Subcutaneous adipose tissue (tissue), 4 donors: ENCODE measurements around the gene AKAP6. TPM values are rescaled to one million over a fixed set of nuclear protein-coding genes. Genes with fewer than 3 reads are reported as not detected.

Experiments
- total RNA-seq, 4 donors: library from RNA; depleted of rRNA; stranded (reverse); fragments of >200 nt; gene quantifications; one replicate each; pipeline ENCODE4 v1.1.0, GENCODE V29; 2016
- TF ChIP-seq, protein P1 (sequence below): fragments of 450-650 bp; IDR thresholded peaks from one replicate; pipeline ENCODE4 v1.5.1; 2016; ENCODE audit warnings: low read depth, mild to moderate bottlenecking, control low read depth, antibody characterized with exemption, moderate library complexity

The AKAP6 gene
- total RNA-seq, 4 donors from 2014 or later = 0.65 to 6.5 (median 1.2) TPM

DNA sequence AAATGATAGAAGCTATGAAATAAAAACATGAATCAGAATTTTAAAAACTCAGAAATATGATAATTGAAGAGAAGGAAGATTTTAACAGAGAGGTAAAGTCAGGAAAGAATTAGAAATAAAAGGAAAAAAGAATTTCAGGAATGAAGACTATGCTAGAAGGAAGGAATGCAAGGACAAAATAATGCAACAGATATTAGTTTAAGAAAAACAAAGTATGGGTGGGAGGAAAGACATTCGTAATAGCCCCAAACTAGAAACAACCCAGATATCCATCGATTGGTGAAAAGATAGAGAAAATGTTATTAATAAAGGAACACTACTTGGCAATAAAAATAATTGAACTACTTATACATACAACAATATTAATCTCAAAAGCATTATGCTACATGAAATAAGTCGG, 129.6 kb downstream of the AKAP6 start:
- TF ChIP-seq, protein P1, sequence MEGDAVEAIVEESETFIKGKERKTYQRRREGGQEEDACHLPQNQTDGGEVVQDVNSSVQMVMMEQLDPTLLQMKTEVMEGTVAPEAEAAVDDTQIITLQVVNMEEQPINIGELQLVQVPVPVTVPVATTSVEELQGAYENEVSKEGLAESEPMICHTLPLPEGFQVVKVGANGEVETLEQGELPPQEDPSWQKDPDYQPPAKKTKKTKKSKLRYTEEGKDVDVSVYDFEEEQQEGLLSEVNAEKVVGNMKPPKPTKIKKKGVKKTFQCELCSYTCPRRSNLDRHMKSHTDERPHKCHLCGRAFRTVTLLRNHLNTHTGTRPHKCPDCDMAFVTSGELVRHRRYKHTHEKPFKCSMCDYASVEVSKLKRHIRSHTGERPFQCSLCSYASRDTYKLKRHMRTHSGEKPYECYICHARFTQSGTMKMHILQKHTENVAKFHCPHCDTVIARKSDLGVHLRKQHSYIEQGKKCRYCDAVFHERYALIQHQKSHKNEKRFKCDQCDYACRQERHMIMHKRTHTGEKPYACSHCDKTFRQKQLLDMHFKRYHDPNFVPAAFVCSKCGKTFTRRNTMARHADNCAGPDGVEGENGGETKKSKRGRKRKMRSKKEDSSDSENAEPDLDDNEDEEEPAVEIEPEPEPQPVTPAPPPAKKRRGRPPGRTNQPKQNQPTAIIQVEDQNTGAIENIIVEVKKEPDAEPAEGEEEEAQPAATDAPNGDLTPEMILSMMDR = no peak

DNA sequence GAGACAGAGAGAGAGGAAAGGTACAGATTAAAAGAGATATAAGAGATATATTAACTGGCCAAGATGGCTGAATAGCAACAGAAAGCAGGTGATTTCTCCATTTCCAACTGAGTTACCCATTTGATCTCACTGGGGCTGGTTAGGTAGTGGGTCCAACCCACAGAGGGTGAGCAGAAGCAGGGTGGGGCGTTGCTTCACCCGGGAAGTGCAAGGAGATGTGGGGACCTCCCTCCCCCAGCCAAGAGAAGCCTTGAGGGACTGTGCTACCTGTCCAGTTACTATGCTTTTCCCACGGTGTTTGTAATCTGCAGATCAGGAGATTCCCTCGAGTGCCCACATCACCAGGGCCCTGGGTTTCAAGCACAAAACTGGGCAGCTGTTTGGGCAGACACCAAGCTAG, 131.2 kb downstream of the AKAP6 start:
- TF ChIP-seq, protein P1 = no peak

DNA sequence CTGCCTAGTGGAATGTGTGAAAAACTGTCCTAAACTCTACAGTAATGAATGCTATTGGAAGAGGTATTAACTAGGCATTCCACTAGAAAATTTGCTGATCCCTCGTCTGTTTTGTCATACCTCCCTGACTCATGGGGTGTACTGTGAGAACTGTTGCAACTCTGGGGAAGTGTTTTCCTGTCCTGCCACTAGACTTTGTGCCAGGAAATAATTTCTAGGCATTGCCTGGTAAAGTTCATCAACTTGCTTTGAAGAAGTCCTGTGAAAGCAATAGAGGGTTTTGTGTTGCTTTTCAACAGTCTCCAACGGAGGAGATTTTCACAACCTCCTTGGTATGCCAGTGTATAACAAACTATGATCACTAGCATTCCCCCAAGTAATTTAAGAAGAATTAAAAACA, 139.9 kb downstream of the AKAP6 start:
- TF ChIP-seq, protein P1 = no peak

DNA sequence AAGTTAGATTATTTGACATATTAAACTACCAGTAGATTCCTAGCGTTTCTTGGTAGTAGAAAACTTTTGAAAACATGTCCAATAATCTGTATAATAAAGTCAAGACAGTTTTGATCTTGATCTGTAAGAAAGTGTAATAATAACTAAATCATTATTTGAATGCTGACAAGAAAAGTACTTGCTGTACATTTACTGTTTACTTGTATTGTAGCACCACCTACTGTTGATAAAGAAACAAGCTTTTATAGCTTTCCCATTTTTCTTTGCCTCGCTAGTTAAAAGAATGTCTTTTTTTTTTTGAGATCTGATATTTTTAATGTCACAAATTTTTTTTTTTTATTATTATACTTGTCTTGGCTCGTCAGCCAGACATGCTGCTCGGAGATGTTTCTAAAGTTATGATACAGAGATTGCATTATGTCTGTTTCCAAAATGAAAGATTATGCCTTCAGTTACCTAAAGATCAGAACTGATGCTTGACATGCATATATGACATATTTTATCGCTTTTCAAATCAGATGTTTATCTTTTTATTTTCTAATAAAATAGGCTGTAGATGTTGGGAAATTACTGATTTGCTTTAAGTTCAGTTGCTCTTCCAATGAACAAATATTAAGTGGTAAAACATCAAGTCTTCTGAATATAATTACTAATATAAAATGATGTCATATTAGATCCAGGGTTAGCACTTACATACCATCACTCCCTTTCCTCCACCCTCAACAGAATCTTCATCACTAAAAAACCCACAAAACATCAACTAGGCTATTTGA, 140.5 kb downstream of the AKAP6 start:
- TF ChIP-seq, protein P1 = no peak

DNA sequence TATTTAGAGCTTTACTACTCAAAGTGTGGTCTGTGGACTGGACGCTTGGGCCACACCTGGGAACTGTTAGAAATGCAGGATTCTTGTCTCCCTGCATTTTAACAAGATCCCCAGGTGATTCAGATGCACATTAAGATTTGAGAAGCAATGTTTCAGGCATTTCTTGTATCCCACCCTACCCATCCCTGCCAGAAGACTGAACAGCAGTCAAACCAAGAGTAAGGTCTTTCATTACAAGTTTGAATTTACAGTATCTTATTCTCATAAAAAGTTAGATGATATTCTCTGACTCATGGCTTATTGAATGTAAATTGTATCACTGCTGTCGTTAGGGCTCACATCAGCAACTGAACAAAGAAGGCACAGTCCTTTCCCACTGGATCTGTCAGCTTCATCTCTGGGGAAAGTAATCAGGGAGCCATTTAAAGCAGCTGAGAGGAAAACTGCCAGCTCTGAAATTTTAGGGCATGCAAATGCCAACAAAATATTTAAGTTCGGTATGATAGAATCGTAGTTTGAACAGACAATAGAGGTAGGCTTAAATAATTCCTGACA, 141.1 kb downstream of the AKAP6 start:
- TF ChIP-seq, protein P1 = no peak

DNA sequence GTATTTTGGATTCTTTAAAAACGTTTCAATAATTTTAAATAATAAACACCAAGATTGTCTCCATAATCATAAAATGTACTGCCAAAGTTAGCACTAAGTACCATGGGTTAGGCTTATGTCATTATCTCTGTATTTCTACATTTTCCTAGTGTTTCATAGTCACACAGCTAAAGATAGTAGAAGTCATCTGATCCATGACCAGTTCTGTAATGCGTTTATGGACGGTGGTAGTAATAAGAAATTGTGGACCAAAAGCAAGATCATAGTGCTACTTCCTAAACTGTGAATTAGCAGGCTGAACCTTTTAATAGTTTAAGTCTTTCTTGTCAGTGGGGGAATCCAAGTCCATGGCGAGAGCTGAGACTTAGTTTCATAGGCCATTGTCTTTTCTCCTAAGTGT, 142.1 kb downstream of the AKAP6 start:
- TF ChIP-seq, protein P1 = no peak

DNA sequence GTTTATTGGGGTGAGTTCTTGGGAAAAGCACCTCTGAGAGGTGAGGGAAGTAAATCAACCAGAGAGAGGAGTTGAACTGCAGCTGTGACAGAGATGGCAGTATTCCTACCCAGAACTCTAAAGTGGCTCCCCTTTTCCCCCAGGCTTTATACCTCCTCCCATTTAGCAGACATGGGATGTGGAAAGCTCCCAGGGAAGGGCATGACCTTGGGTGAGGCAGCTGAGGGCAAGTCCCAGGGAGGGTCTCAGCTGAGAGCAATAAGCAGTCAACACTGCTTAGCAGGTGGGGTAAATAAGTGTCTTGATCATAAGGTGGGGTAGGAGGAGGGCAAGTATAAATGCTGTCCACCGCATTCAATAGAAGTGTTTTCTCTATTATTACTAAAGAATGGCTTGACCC, 143.0 kb downstream of the AKAP6 start:
- TF ChIP-seq, protein P1 = no peak
